Ovary (tissue), 9 donors: Measurements from ENCODE around the gene SLC35A2. TPM values are rescaled to one million over a fixed set of nuclear protein-coding genes. Genes with fewer than 3 reads are reported as not detected.

Experiments
- DNase-seq, 5 donors: peaks; one replicate each; pipeline ENCODE4 v3.0.0-alpha.2; 2019 to 2020
- H3K27ac ChIP-seq, 2 donors: fragments of 200-600 bp; one replicate each; pipeline versions ENCODE4 v1.5.1 to v1.8.0; 2019 to 2022
- H3K27me3 ChIP-seq: fragments of 200-600 bp; one replicate; pipeline ENCODE4 v1.8.0; 2022
- H3K36me3 ChIP-seq: fragments of 200-600 bp; sonication (generic); one replicate; pipeline ENCODE4 v1.5.1; 2019
- H3K4me1 ChIP-seq: one replicate; pipeline ENCODE4 v1.8.1; 2013; ENCODE audit warnings: mild to moderate bottlenecking, moderate library complexity; ENCODE audit not compliant: insufficient read depth
- H3K4me3 ChIP-seq: fragments of 200-600 bp; sonication (generic); one replicate; pipeline ENCODE4 v1.5.1; 2017
- H3K9me3 ChIP-seq, 2 donors: fragments of 200-600 bp in 1 of 2; sonication (generic) in 1 of 2; one replicate each; pipeline versions ENCODE4 v1.5.1 to v1.8.1; 2013 to 2019; ENCODE audit warnings: mild to moderate bottlenecking in 1 of 2, moderate library complexity in 1 of 2
- CTCF ChIP-seq, 3 donors: fragments of 450-650 bp in 2 of 3; fragments of 200-600 bp in 1 of 3; IDR thresholded peaks; one replicate each; pipeline versions ENCODE4 v1.5.1 to v1.8.0; 2016 to 2022; ENCODE audit warnings: antibody characterized with exemption in 3 of 3, mild to moderate bottlenecking in 1 of 3
- EP300 ChIP-seq: sonication (generic); formaldehyde crosslinking; IDR thresholded peaks from one replicate; pipeline ENCODE4 v1.6.1; 2017; ENCODE audit warnings: antibody characterized with exemption
- POLR2A ChIP-seq: fragments of 450-650 bp; IDR thresholded peaks from one replicate; pipeline ENCODE4 v1.6.1; 2017; ENCODE audit warnings: antibody characterized with exemption, mild to moderate bottlenecking, moderate library complexity
- WGBS, 3 donors: extraction: QIAGEN DNeasy Blood & Tissue Kit in 1 of 3; methylation state at CpG; one replicate each; pipeline versions ENCODE4 v1.1.5 to v1.1.7; 2013 to 2017; 5-methylcytosine and 5-hydroxymethylcytosine counted together
- intact Hi-C, 4 donors: fragments of 100-400 bp; cut with DNase I; formaldehyde crosslinking; loops; one replicate each; pipeline versions ENCODE4 v1.11.0 to v1.15.1; 2022 to 2023
- polyA plus RNA-seq, 2 donors: library from polyadenylated mRNA; stranded (reverse); fragments of 200-250 nt in 1 of 2; fragments of 350-450 nt in 1 of 2; fragmentation: Illumina TruSeq in 1 of 2; extraction: RNeasy Lipid Tissue Mini Kit (QIAGEN cat#74804) in 1 of 2; gene quantifications; one replicate each; pipeline ENCODE4 v1.2.3, GENCODE V29; 2013 to 2014
- total RNA-seq, 7 donors: library from RNA; depleted of rRNA in 2 of 7; stranded (reverse); fragments of >200 nt in 2 of 7; fragmentation: NEBNext Ultra II Directional in 3 of 7; extraction: Animal tissue kit (Norgen Biotek cat#: 25700) in 3 of 7; gene quantifications; one replicate each; pipeline versions ENCODE4 v1.1.0 to v1.2.4, GENCODE V29; 2016 to 2023
- donor health status: DM: no; HTN: no; CAD: no; lungs with moderate emphysema.
- donor health status: DM: no; HTN: no; CAD: no.
- donor health status: Bipolar disorder and iron deficiency.
- donor health status: DM: yes; HTN: yes; CAD: no.
- donor health status: DM: no; HTN: no; CAD: no.
- donor health status: DM: yes; HTN: yes; CAD: no.

Gene SLC35A2
- total and polyA plus RNA-seq, 9 donors, result 8.2 to 18.8 (median 12.5) TPM

GRCh38 chrX:48903290-48903689 is 8.2 kb downstream of the SLC35A2 start:
- H3K27me3 ChIP-seq, result no peaks in the 10 kb centered on the region
- intact Hi-C loops, result no loop called here
- TF ChIP-seq EP300 (no peak), POLR2A (no peak), CTCF (IDR thresholded peaks at IDR 0.05) (no peak)
- H3K4me1 ChIP-seq, result no peaks in the 10 kb centered on the region
- no peak overlapping the region for H3K27ac ChIP-seq
- H3K36me3 ChIP-seq, result no peaks in the 10 kb centered on the region
- no peaks in the 10 kb centered on the region for H3K9me3 ChIP-seq
- 71 to 78% (median 78%) methylated on average over 6 of the region's 6 CpGs for WGBS, 3 donors
- DNase-seq, result no peak
- H3K4me3 ChIP-seq, result no peak overlapping the region

DNA sequence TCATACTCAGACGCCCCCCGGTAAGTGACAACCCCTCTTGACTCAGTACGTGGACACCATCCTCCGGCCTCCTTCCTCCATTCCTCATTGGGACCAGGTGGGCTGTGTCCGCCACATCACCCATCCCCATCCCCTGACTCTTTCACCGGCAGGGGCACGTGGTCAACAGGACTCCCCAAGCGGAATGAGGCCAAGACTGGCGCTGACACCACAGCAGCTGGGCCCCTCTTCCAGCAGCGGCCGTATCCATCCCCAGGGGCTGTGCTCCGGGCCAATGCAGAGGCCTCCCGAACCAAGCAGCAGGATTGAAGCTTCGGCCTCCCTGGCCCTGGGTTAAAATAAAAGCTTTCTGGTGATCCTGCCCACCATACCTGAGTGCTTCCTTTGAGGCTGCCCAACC is 8.7 kb downstream of the SLC35A2 start:
- Histone ChIP-seq H3K36me3 (no peaks in the 10 kb centered on the region), H3K9me3 (no peaks in the 10 kb centered on the region), H3K4me1 (no peaks in the 10 kb centered on the region), H3K27me3 (no peaks in the 10 kb centered on the region), H3K4me3 (no peak overlapping the region), H3K27ac (no peak overlapping the region)
- TF ChIP-seq EP300 (no peak), POLR2A (no peak), CTCF (IDR thresholded peaks at IDR 0.05) (no peak)
- WGBS, 3 donors, result 77 to 83% (median 81%) methylated on average over 14 of the region's 14 CpGs
- DNase-seq, result no peak
- intact Hi-C loops, result no loop called here

GRCh38 chrX:48902135-48902534 is 9.3 kb downstream of the SLC35A2 start:
- TF ChIP-seq CTCF (IDR thresholded peaks at IDR 0.05) (no peak), POLR2A (no peak), EP300 (no peak)
- DNase-seq, result no peak
- no peaks in the 10 kb centered on the region for H3K9me3 ChIP-seq
- intact Hi-C loops, result no loop called here
- WGBS, 3 donors, result 87 to 89% (median 88%) methylated on average over 20 of the region's 20 CpGs
- H3K36me3 ChIP-seq, result no peaks in the 10 kb centered on the region
- no peaks in the 10 kb centered on the region for H3K4me1 ChIP-seq
- H3K27ac ChIP-seq, result no peak overlapping the region
- no peak overlapping the region for H3K4me3 ChIP-seq
- no peaks in the 10 kb centered on the region for H3K27me3 ChIP-seq

DNA sequence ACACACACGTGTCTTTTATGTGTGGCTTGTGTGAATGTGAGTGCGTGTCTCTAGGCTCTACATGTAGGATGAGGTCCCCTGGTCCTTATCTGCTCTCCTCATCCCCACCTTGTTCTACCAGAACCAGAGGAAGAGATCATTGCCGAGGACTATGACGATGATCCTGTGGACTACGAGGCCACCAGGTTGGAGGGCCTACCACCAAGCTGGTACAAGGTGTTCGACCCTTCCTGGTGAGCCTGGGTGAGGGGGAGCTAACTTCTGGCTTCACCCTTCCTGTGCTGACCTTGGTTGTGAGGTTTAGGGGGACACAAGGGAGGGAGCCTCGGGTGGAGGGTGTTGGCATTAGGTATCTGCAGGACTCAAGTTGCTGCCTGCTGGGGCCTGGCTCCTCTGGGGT is 10.4 kb downstream of the SLC35A2 start:
- Histone ChIP-seq H3K9me3 (no peaks in the 10 kb centered on the region), H3K27me3 (no peaks in the 10 kb centered on the region), H3K36me3 (no peaks in the 10 kb centered on the region), H3K4me1 (peaks cover 3% of the 10 kb centered on the region), H3K27ac (no peak overlapping the region), H3K4me3 (no peak overlapping the region)
- TF ChIP-seq EP300 (no peak), CTCF (IDR thresholded peaks at IDR 0.05) (no peak), POLR2A (no peak)
- intact Hi-C loops, result no loop called here
- DNase-seq, result no peak
- 68 to 80% (median 71%) methylated on average over 7 of the region's 7 CpGs for WGBS, 3 donors

- H3K27ac ChIP-seq, result no peak overlapping the region
- TF ChIP-seq POLR2A, result no peak
- TF ChIP-seq CTCF (IDR thresholded peaks at IDR 0.05), result no peak
- no peak for TF ChIP-seq EP300
- WGBS, 3 donors, result 81 to 84% (median 83%) methylated on average over 8 of the region's 8 CpGs
Observed at GRCh38 chrX:48899078-48899410, 12.4 kb downstream of the SLC35A2 start.

More at GRCh38 chrX:48899078-48899410, 12.4 kb downstream of the SLC35A2 start:
- H3K36me3 ChIP-seq, result no peaks in the 10 kb centered on the region
- no peaks in the 10 kb centered on the region for H3K9me3 ChIP-seq
- intact Hi-C loops, result no loop called here
- DNase-seq, result no peak
- H3K27me3 ChIP-seq, result no peaks in the 10 kb centered on the region
- peaks cover 3% of the 10 kb centered on the region for H3K4me1 ChIP-seq
- no peak overlapping the region for H3K4me3 ChIP-seq
